HEK293T (cell line): ENCODE measurements around the gene ANGPT4.
A peak's percentile ranks its signal among the peaks of the same experiment; 100 is the strongest.

Experiments used
- CTCF ChIA-PET: fragments of 350-600 bp; formaldehyde crosslinking; extraction: SDS; loops from one replicate; lab custom pipeline; 2021; ENCODE audit warnings: antibody characterized with exemption, inconsistent platforms; lab: Yijun Ruan, JAX
- POLR2A ChIA-PET: fragments of 350-600 bp; formaldehyde crosslinking; extraction: SDS; loops from one replicate; lab custom pipeline; 2020; ENCODE audit warnings: antibody characterized with exemption, inconsistent platforms; lab: Yijun Ruan, JAX
- DNase-seq: peaks from one replicate; pipeline ENCODE4 v3.0.0; 2012; ENCODE audit warnings: mixed read lengths; ENCODE audit errors: extremely low spot score
- ARNT ChIP-seq: fragments of 450-650 bp; IDR thresholded peaks from 2 replicates; pipeline ENCODE4 v1.6.1; 2017; ENCODE audit warnings: mild to moderate bottlenecking
- BHLHE40 ChIP-seq: fragments of 450-650 bp; IDR thresholded peaks from 2 replicates; pipeline ENCODE4 v1.6.1; 2016; ENCODE audit warnings: mild to moderate bottlenecking, moderate library complexity, borderline replicate concordance
- CTBP1 ChIP-seq: fragments of 450-650 bp; IDR thresholded peaks from 2 replicates; pipeline ENCODE4 v1.6.1; 2016; ENCODE audit warnings: borderline replicate concordance
- ELF4 ChIP-seq: fragments of 450-650 bp; IDR thresholded peaks from 2 replicates; pipeline ENCODE4 v1.6.1; 2017; ENCODE audit warnings: antibody characterized with exemption
- FOXA1 ChIP-seq: fragments of 450-650 bp; IDR thresholded peaks from 2 replicates; pipeline ENCODE4 v1.6.1; 2016; ENCODE audit warnings: mild to moderate bottlenecking
- FOXK2 ChIP-seq: fragments of 450-650 bp; IDR thresholded peaks from 2 replicates; pipeline ENCODE4 v1.6.1; 2016; ENCODE audit warnings: mild to moderate bottlenecking
- FOXM1 ChIP-seq: fragments of 450-650 bp; IDR thresholded peaks from 2 replicates; pipeline ENCODE4 v1.6.1; 2017; ENCODE audit warnings: mild to moderate bottlenecking, borderline replicate concordance
- HDGF ChIP-seq: fragments of 450-650 bp; IDR thresholded peaks from 2 replicates; pipeline ENCODE4 v1.6.1; 2017; ENCODE audit warnings: antibody characterized with exemption, borderline replicate concordance
- L3MBTL2 ChIP-seq: fragments of 450-650 bp; conservative IDR thresholded peaks from 2 replicates; pipeline ENCODE4 v1.6.1; 2016; ENCODE audit warnings: mild to moderate bottlenecking
- LEF1 ChIP-seq: fragments of 450-650 bp; IDR thresholded peaks from 2 replicates; pipeline ENCODE4 v1.6.1; 2017; ENCODE audit warnings: mild to moderate bottlenecking, borderline replicate concordance
- NFRKB ChIP-seq: fragments of 450-650 bp; IDR thresholded peaks from 2 replicates; pipeline ENCODE4 v1.6.1; 2016; ENCODE audit warnings: mild to moderate bottlenecking, moderate library complexity
- SP1 ChIP-seq: fragments of 450-650 bp; IDR thresholded peaks from 2 replicates; pipeline ENCODE4 v1.6.1; 2017
- SUZ12 ChIP-seq: fragments of 450-650 bp; IDR thresholded peaks from 2 replicates; pipeline ENCODE4 v1.6.1; 2016; ENCODE audit warnings: mild to moderate bottlenecking
- TARDBP ChIP-seq: fragments of 450-650 bp; IDR thresholded peaks from 2 replicates; pipeline ENCODE4 v1.6.1; 2016
- ZNF384 ChIP-seq: fragments of 450-650 bp; IDR thresholded peaks from 2 replicates; pipeline ENCODE4 v1.6.1; 2016
- TF ChIP-seq, protein P1 (sequence below): fragments of 450-650 bp; IDR thresholded peaks from 2 replicates; pipeline ENCODE4 v1.6.1; 2016

Gene ANGPT4

DNA sequence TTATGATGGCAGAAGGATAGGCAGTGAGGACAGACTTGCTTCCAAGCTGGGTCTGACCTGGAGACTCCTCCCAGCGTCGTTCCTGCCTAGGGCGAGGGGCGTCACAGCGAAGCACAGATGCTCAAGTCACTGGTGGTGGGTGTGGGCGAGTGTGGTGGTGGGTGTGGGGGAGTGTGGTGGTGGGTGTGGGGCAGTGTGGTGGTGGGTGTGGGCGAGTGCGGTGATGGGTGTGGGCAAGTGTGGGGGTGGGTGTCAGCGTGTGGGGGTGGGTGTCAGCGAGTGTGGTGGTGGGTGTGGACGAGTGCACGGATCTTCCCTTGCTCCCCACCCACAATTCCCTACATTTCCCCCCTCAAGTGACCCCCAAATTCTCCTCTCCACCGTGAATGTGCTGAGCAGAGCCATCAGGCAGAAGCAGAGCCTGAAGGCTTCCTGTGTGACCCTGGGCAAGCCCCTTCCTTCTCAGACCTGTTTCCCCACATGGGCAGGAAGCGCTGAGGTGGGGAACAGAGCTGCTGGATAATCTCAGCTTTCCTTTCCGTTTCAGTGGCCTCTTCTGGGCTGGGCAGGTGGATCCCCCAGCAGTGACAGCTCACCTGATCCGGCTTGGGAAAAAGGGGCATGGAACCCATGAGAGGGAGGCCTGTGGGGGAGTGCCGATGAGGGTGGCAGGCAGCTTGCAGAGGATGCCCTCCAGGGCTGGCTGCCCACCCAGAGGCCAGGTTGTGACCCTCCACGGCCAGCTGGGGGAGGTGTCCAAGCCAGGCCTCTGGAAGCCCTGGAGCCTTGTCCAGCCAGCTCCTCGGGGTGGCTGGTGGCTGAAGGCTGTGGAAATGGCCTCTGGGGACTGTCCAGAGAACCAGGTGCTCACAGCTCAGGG is 43.0 kb upstream of the ANGPT4 start:
- ChIA-PET POLR2A (no interaction called here), CTCF (interaction anchor here (0.6 to 0.8 kb wide), 3 partner anchors 17 to 144 kb away, joined by 3 to 4 read pairs (median 3); no protein-coding TSS in a partner anchor)
- no peak for DNase-seq
- TF ChIP-seq L3MBTL2, result no peak
- no peak for TF ChIP-seq TARDBP
- no peak for TF ChIP-seq CTBP1
- no peak for TF ChIP-seq LEF1
- TF ChIP-seq NFRKB, result no peak
- TF ChIP-seq FOXA1, result no peak
- no peak for TF ChIP-seq FOXK2

DNA sequence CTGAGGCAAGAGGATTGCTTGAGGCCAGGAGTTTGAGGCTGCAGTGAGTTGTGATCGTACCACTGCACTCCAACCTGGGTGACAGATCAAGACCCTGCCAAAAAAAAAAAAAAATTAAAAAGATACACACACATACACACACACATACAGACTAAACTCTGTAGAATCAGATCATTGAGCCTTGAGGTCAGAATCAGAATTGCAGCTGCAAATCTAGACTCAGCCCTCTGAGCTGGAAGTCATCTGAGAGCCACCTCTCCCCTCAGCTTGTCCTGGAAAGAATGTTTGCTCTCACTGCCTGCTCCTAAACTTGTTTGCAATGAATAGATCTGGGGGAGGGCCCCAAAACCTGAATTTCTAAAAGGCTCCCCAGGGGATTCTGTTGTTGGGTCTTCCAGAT is 41.4 kb upstream of the ANGPT4 start:
- no peak for DNase-seq
- CTCF ChIA-PET, result interaction anchor here (0.6 to 2.4 kb wide), 3 partner anchors 117 to 143 kb away, joined by 3 to 31 read pairs (median 6); no protein-coding TSS in a partner anchor
- POLR2A ChIA-PET, result interaction anchor here (1.2 kb wide), 1 partner anchor 140 kb away, joined by 3 read pairs; no protein-coding TSS in a partner anchor
- TF ChIP-seq ELF4, result no peak
- TF ChIP-seq ARNT, result no peak
- TF ChIP-seq SP1, result no peak
- no peak for TF ChIP-seq SUZ12
- no peak for TF ChIP-seq HDGF
- no peak for TF ChIP-seq FOXM1
- no peak for TF ChIP-seq L3MBTL2
- TF ChIP-seq TARDBP, result no peak
- TF ChIP-seq LEF1, result no peak
- TF ChIP-seq FOXK2, result no peak
- TF ChIP-seq, protein P1, sequence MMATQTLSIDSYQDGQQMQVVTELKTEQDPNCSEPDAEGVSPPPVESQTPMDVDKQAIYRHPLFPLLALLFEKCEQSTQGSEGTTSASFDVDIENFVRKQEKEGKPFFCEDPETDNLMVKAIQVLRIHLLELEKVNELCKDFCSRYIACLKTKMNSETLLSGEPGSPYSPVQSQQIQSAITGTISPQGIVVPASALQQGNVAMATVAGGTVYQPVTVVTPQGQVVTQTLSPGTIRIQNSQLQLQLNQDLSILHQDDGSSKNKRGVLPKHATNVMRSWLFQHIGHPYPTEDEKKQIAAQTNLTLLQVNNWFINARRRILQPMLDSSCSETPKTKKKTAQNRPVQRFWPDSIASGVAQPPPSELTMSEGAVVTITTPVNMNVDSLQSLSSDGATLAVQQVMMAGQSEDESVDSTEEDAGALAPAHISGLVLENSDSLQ, result no peak
- TF ChIP-seq BHLHE40, result no peak
- no peak for TF ChIP-seq NFRKB
- TF ChIP-seq FOXA1, result no peak

DNA sequence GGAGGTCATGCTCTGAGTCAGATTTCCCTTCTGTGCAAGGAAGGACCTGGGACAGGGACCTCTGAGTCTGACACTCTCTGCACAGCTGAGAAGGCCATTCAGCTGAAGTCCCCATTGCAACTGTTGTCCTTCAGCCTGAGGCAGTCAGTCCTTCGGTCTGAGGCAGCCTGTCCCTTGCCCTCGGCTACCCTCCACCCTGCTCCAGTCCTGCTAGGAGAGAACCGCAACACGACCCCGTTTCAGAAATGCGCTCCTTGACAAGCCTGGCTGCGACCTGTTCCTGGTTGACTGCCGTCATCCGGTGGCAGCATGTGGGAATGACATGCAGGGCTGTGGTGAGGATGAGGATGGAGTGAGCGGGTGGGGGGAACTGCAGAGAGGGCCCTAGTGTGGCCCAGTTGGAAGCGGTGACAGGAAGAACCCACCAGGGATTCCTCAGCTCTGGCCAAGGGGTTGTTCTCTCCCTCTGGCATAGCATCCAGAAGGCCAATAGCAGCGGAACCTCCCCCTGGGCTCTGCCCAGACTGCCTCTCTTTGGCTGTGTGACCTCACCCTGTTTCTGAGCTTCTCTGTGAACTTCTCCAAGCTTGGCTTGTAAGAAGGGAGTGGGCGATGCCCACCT is 40.3 kb upstream of the ANGPT4 start:
- ChIA-PET POLR2A (interaction anchor here (1.2 kb wide), 1 partner anchor 139 kb away, joined by 3 read pairs; no protein-coding TSS in a partner anchor), CTCF (interaction anchor here (0.7 to 2.4 kb wide), 5 partner anchors 9 to 162 kb away, joined by 3 to 31 read pairs (median 3); no protein-coding TSS in a partner anchor)
- DNase-seq, result peak; percentile 83
- no peak for TF ChIP-seq FOXA1
- TF ChIP-seq CTBP1, result no peak
- TF ChIP-seq BHLHE40, result no peak
- no peak for TF ChIP-seq L3MBTL2

DNA sequence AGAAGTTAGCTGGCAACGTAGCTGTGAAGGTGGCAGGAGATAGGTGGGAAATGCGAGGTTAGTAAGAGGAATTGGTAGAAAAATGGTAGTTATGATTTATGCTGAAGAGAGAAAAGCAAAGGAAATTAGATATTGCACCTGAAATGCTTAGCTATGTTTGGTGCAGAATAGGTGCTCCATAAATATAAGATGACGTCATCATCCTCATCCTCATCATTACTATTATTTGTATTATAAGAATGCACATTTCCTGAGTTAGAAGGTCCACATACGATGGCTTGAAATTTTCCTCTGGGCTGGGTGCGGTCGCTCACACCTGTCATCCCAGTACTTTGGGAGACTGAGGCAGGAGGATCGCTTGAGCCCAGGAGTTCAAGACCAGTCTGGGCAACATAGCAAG is 39.5 kb upstream of the ANGPT4 start:
- TF ChIP-seq LEF1 (no peak), FOXM1 (no peak), SUZ12 (no peak), ELF4 (no peak), BHLHE40 (no peak), L3MBTL2 (no peak), FOXK2 (no peak), TARDBP (no peak), SP1 (no peak)
- TF ChIP-seq, protein P1, result no peak
- POLR2A ChIA-PET, result no interaction called here
- CTCF ChIA-PET, result interaction anchor here (0.7 to 2.4 kb wide), 6 partner anchors 10 to 187 kb away, joined by 3 to 31 read pairs (median 3); partner anchors contain the start of gene SLC52A3
- no peak for DNase-seq

DNA sequence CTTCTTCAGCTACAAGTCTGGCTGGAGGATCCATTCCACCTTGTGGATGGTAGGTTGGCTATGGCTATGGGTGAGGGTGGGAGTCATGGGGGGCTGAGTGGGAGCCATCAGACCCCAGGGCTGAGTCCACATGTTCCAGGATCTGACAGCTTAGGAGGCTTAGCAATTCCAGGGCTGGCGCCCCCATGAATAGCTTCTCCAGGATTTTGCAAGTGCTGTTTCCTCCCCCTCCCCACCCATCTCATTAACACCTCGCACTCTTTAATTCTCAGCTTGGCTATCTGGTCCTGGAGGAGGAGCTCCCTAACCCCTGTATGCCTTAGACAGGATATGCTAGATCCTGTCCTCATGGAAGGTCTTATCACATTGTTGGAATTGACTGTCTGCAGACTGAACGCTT is 39.0 kb upstream of the ANGPT4 start:
- DNase-seq, result no peak
- ChIA-PET POLR2A (no interaction called here), CTCF (interaction anchor here (0.6 to 0.7 kb wide), 2 partner anchors 145 to 186 kb away, joined by 3 read pairs; partner anchors contain the start of gene SLC52A3)
- no peak for TF ChIP-seq LEF1
- TF ChIP-seq NFRKB, result no peak
- no peak for TF ChIP-seq CTBP1
- TF ChIP-seq ZNF384, result no peak
- no peak for TF ChIP-seq BHLHE40
- TF ChIP-seq FOXK2, result no peak
- TF ChIP-seq SUZ12, result no peak
- TF ChIP-seq, protein P1, result no peak

DNA sequence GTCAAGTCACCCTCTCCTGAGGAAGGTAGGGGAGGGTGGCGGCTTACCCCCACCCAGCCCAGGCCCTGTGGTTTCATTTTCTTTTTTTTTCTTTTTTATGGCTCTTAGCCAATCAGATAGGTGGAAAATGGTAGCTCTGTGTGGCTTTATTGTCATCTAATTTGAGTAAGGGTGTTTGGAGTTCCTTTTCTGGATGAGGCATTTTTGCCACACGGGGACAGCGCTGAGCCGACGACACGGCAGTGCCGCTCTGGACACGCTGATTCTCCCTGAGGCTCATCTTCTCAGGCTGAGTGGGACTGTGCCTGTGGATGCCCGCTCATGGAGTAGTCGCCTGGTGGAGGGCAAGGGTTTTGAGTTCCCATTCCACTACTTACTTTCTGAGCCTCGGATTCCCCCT is 37.6 kb upstream of the ANGPT4 start:
- CTCF ChIA-PET, result no interaction called here
- no peak for DNase-seq
- POLR2A ChIA-PET, result no interaction called here
- TF ChIP-seq TARDBP (no peak), NFRKB (no peak), SP1 (no peak), FOXK2 (no peak), FOXM1 (no peak), CTBP1 (no peak), HDGF (no peak), ELF4 (no peak), L3MBTL2 (no peak), FOXA1 (no peak), SUZ12 (no peak), BHLHE40 (no peak), ARNT (no peak), ZNF384 (no peak), LEF1 (no peak)
- TF ChIP-seq, protein P1, result no peak
